Uterus (tissue), 2 donors: Measurements from ENCODE around the gene DDX31.

Experiments used
- CTCF ChIP-seq, 4 experiments: fragments of 200-600 bp in 2 of 4; fragments of 450-650 bp in 2 of 4; sonication (generic) in 2 of 4; IDR thresholded peaks; one replicate each; pipeline ENCODE4 v1.5.1; 2016 to 2019; ENCODE audit warnings: antibody characterized with exemption in 4 of 4, mild to moderate bottlenecking in 2 of 4, moderate library complexity in 1 of 4
- POLR2A ChIP-seq, 2 donors: fragments of 450-650 bp; IDR thresholded peaks; one replicate each; pipeline ENCODE4 v1.6.1; 2016; ENCODE audit warnings: antibody characterized with exemption in 2 of 2, mild to moderate bottlenecking in 1 of 2, moderate library complexity in 1 of 2

DNA sequence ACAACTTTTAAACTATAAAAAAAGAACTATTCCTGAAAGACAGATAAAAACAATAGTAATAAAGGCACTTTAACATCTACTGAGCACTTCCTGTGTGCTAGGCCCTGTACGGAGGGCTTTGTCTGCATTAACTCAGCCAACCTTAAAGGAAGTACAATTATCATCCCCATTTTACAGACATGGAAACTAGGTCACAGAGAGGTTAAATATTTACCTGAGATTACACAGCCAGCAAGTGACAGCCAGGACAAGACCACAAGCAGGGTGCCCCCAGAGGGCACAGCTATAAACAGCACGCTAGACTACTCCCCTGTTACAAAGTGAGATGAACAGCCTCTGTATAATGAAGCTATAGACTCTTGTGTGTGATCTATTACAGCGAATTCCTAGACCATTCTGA, 25.5 kb downstream of the DDX31 start:
- TF ChIP-seq POLR2A (IDR thresholded peaks at IDR 0.05) (no peak), CTCF (IDR thresholded peaks at IDR 0.05) (no peak)
